Effector memory CD4-positive, alpha-beta T cell (primary cell): ENCODE data around the gene FBP1.

Source experiments
- DNase-seq, 3 donors: peaks; one replicate each; pipeline ENCODE4 v3.0.0-alpha.2; 2020
- H3K27ac ChIP-seq: 2 replicates; pipeline ENCODE4 v1.7.0; 2013; ENCODE audit warnings: mild to moderate bottlenecking, low read length, moderate library complexity; ENCODE audit not compliant: insufficient read depth, poor library complexity, severe bottlenecking
- H3K27me3 ChIP-seq: replicated peaks from 2 replicates; pipeline ENCODE4 v1.7.0; 2013; ENCODE audit warnings: mild to moderate bottlenecking, low read length; ENCODE audit not compliant: insufficient read depth, control insufficient read depth, poor library complexity, severe bottlenecking
- H3K36me3 ChIP-seq: 2 replicates; pipeline ENCODE4 v1.7.0; 2013; ENCODE audit warnings: mild to moderate bottlenecking, low read length, moderate library complexity; ENCODE audit not compliant: control insufficient read depth, insufficient read depth
- H3K4me1 ChIP-seq: 2 replicates; pipeline ENCODE4 v1.7.0; 2013; ENCODE audit warnings: low read length, mild to moderate bottlenecking; ENCODE audit not compliant: control insufficient read depth, insufficient read depth, poor library complexity, severe bottlenecking
- H3K4me3 ChIP-seq: 2 replicates; pipeline ENCODE4 v1.7.0; 2013; ENCODE audit warnings: low read length, low read depth, mild to moderate bottlenecking; ENCODE audit not compliant: insufficient read depth, poor library complexity, severe bottlenecking
- H3K9me3 ChIP-seq: 2 replicates; pipeline ENCODE4 v1.7.0; 2013; ENCODE audit warnings: mild to moderate bottlenecking, low read length, moderate library complexity; ENCODE audit not compliant: control insufficient read depth

Gene FBP1

DNA sequence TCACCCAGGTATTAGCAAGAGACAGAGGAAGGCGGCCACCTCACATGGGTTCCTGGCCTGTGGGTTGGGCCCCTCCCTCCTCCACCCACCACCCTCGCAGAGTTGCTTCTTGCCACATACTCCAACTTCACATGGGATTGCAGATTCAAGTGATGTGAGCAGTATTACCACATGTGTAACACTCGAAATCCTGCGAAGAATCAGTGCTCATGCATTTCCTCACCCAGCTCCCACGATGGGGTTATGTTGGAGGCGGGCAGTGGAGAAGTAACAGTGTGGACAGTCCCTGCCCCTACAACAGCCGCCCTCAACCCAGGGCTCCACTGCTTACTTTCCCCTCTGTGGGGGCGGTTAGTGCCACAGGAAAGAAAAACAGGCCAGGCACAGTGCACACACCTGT, 3.9 kb upstream of the FBP1 start:
- peaks cover 12% of the 10 kb centered on the region for H3K4me1 ChIP-seq
- H3K27ac ChIP-seq, result no peak overlapping the region
- no peaks in the 10 kb centered on the region for H3K27me3 ChIP-seq
- H3K9me3 ChIP-seq, result no peaks in the 10 kb centered on the region
- H3K36me3 ChIP-seq, result no peaks in the 10 kb centered on the region
- H3K4me3 ChIP-seq, result no peak overlapping the region
- no peak for DNase-seq

DNA sequence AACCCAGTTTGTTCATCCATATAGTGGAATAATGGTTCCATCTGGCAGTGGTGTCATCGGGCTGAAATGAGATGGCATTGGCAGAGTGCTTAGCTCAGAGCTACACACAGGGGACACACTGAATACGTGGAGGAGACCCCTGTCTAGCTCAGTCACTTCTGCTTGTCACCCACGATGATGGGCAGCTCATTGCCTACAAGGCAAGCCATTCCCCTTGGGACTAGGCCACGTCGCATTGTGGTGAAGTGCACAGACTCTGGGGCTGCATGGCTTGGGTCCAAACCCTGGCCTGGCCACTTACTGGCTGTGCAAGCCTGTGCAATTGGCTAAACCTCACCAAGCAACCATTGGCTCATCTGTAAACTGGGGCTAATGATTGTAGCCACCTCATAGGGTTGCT, 3.2 kb upstream of the FBP1 start:
- Histone ChIP-seq H3K36me3 (no peaks in the 10 kb centered on the region), H3K27me3 (no peaks in the 10 kb centered on the region), H3K27ac (no peak overlapping the region), H3K4me1 (peaks cover 12% of the 10 kb centered on the region), H3K4me3 (no peak overlapping the region), H3K9me3 (no peaks in the 10 kb centered on the region)
- no peak for DNase-seq

- Histone ChIP-seq H3K27me3 (no peaks in the 10 kb centered on the region), H3K36me3 (no peaks in the 10 kb centered on the region), H3K4me1 (peaks cover 12% of the 10 kb centered on the region), H3K4me3 (peak overlapping the region; percentile 79), H3K27ac (no peak overlapping the region), H3K9me3 (no peaks in the 10 kb centered on the region)
- no peak for DNase-seq
Observed at GRCh38 chr9:94639999-94640376, 670 bp upstream of the FBP1 start.

DNA sequence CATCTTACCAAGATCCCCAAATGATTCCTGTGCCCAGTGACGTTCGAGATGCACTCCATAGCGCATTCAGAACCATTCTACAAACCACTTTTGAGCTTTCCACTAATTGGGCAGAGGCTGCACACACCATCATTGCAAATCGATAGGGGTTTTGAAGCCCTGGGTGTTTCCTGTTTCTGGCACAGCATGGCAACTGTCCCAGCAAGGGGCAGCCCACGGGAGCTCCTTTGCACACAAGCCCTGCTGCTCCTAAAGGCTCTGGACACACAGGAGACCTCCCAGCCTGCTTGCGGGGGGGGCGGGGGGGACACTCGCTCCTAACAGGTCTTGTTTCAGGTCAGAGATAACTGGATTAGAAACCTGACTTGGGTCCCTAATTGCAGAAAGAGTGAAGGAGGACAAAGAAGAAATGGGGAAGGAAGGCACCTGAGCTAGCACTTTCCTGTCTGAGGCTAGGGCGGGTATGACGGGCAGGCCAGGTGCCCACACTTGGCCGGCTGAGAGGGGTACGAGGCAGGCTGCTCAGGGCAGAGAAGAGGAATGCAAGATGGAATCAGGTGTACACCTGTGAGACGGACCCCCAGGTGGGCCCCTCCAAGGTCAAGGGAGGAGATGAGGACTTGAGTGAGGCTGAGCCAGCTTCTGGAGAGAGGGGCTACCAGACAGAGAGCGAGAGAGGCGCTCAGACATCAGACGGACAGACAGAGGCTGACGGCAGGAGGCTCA, 820 bp downstream of the FBP1 start:
- no peaks in the 10 kb centered on the region for H3K9me3 ChIP-seq
- DNase-seq, result no peak
- H3K27me3 ChIP-seq, result no peaks in the 10 kb centered on the region
- H3K4me3 ChIP-seq, result peak overlapping the region; percentile 79
- no peak overlapping the region for H3K27ac ChIP-seq
- H3K4me1 ChIP-seq, result peaks cover 12% of the 10 kb centered on the region
- no peaks in the 10 kb centered on the region for H3K36me3 ChIP-seq

GRCh38 chr9:94632737-94633136, 6.6 kb downstream of the FBP1 start:
- Histone ChIP-seq H3K27ac (no peak overlapping the region), H3K9me3 (no peaks in the 10 kb centered on the region), H3K4me3 (no peak overlapping the region), H3K36me3 (no peaks in the 10 kb centered on the region), H3K27me3 (no peaks in the 10 kb centered on the region), H3K4me1 (no peaks in the 10 kb centered on the region)
- DNase-seq, result no peak

DNA sequence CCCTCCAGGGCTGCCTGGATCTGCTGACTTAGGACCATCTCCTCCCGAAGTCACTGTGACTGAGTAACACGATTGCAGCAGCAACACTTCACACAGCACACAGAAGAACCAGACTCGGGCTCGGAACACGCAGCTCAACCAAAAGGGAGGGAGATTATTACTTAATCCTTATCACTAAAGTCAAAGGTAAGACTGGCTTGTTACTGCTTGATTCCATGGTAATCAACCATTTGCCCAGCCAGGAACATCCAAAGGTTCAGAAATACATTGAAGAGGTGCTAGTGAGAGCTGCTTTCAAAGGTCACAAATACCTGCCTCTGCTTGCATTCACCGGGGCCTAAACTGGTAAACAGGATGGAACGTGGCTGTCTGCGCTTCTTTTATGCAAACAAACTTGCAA, 7.7 kb downstream of the FBP1 start:
- no peak overlapping the region for H3K4me3 ChIP-seq
- no peak overlapping the region for H3K27ac ChIP-seq
- DNase-seq, result no peak
- no peaks in the 10 kb centered on the region for H3K27me3 ChIP-seq
- H3K4me1 ChIP-seq, result no peaks in the 10 kb centered on the region
- no peaks in the 10 kb centered on the region for H3K9me3 ChIP-seq
- no peaks in the 10 kb centered on the region for H3K36me3 ChIP-seq

- DNase-seq, result no peak
- H3K27me3 ChIP-seq, result no peaks in the 10 kb centered on the region
Observed at GRCh38 chr9:94630833-94631232, 8.5 kb downstream of the FBP1 start.

GRCh38 chr9:94630281-94630680, 9.0 kb downstream of the FBP1 start:
- H3K27me3 ChIP-seq, result no peaks in the 10 kb centered on the region

More at GRCh38 chr9:94630833-94631232, 8.5 kb downstream of the FBP1 start:
- Histone ChIP-seq H3K9me3 (no peaks in the 10 kb centered on the region), H3K27ac (no peak overlapping the region), H3K4me3 (no peak overlapping the region), H3K4me1 (no peaks in the 10 kb centered on the region), H3K36me3 (no peaks in the 10 kb centered on the region)

DNA sequence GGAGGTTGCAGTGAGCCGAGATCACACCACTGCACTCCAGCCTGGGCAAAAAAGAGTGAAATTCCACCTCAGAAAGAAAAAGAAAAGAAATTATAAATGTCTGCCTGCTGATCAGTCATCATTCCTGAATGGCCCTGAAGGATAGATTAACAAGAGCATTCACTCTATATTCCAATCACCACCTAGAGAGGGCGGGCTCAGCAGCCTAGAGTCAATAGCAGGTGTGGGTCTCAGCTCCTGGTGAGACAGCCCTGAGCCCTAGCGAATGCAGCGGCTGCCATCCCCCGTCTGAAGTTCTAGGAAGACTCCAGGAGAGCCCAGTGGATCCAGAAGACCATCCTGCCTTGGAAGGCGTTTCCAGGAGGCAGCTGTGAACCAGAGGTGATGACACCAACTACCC, 12.0 kb downstream of the FBP1 start:
- H3K27me3 ChIP-seq, result no peaks in the 10 kb centered on the region
- H3K36me3 ChIP-seq, result no peaks in the 10 kb centered on the region
- DNase-seq, result no peak
- H3K4me3 ChIP-seq, result no peak overlapping the region
- H3K27ac ChIP-seq, result no peak overlapping the region
- H3K9me3 ChIP-seq, result no peaks in the 10 kb centered on the region
- H3K4me1 ChIP-seq, result peaks cover under 1% of the 10 kb centered on the region

More at GRCh38 chr9:94630281-94630680, 9.0 kb downstream of the FBP1 start:
- no peak for DNase-seq
- no peak overlapping the region for H3K4me3 ChIP-seq
- H3K36me3 ChIP-seq, result no peaks in the 10 kb centered on the region
- H3K27ac ChIP-seq, result no peak overlapping the region
- H3K9me3 ChIP-seq, result no peaks in the 10 kb centered on the region
- no peaks in the 10 kb centered on the region for H3K4me1 ChIP-seq

- H3K27ac ChIP-seq, result no peak overlapping the region
- no peaks in the 10 kb centered on the region for H3K27me3 ChIP-seq
- peaks cover 3% of the 10 kb centered on the region for H3K4me1 ChIP-seq
- no peak for DNase-seq
- no peaks in the 10 kb centered on the region for H3K9me3 ChIP-seq
- H3K4me3 ChIP-seq, result no peak overlapping the region
- H3K36me3 ChIP-seq, result no peaks in the 10 kb centered on the region
Observed at GRCh38 chr9:94625835-94626234, 13.5 kb downstream of the FBP1 start.
